ENCODE measurements around the gene PSMD10. TPM values are rescaled to one million over a fixed set of nuclear protein-coding genes. Genes with fewer than 3 reads are reported as not detected.

Gene PSMD10
- polyA plus RNA-seq, 2 of the 4 experiments (the other 2 are of a cell fraction), result 109 to 163 TPM

- no peak for TF ChIP-seq ESRRA (IDR thresholded peaks at IDR 0.05; ENCODE audit: borderline replicate concordance, low read length)
- TF ChIP-seq RARB (CRISPR knock-in tag; IDR thresholded peaks at IDR 0.05), result no peak
- no peak; the same call in 1 of the 2 replicates for TF ChIP-seq HES2 (IDR thresholded peaks at IDR 0.05)
- TF ChIP-seq SREBF2 (IDR thresholded peaks at IDR 0.05), result no peak
- no peak for TF ChIP-seq ZC3H11A (IDR thresholded peaks at IDR 0.05)
- peak; percentile 40; the same call in 1 of the 2 replicates for TF ChIP-seq BHLHE40 (IDR thresholded peaks at IDR 0.05; ENCODE audit: low read depth, low read length)
- TF ChIP-seq CBX2 (IDR thresholded peaks at IDR 0.05; ENCODE audit: borderline replicate concordance, low read depth), result no peak
- TF ChIP-seq MAX (IDR thresholded peaks at IDR 0.05), result peak; percentile 69
- no peak; a peak in 2 of 5 replicates for TF ChIP-seq RAD21 (conservative IDR thresholded peaks at IDR 0.05 in 1 of 2, IDR thresholded peaks at IDR 0.05 in 1 of 2)
- TF ChIP-seq RNF2 (IDR thresholded peaks at IDR 0.05; ENCODE audit: borderline replicate concordance, low read depth), result no peak
- no peak for TF ChIP-seq KDM5A (IDR thresholded peaks at IDR 0.05)
- TF ChIP-seq JUN (IDR thresholded peaks at IDR 0.05), result peak in 1 of 2 experiments; percentile 62; a peak in 3 of 5 replicates
- no peak for TF ChIP-seq CTCF (IDR thresholded peaks at IDR 0.05)
- peak; percentile 14; the same call in 1 of the 2 replicates for TF ChIP-seq EHF (CRISPR knock-in tag; IDR thresholded peaks at IDR 0.05)
- TF ChIP-seq HDAC2 (IDR thresholded peaks at IDR 0.05), result no peak
- TF ChIP-seq CEBPB (IDR thresholded peaks at IDR 0.05), result peak in 1 of 2 experiments; percentile 68; a peak in 2 of 4 replicates
- 0 out of 2 replicates have a peak, but pooled peaks have one; percentile 49 for TF ChIP-seq HOXB5 (CRISPR knock-in tag; IDR thresholded peaks at IDR 0.05)
- peak; percentile 39 to 65; a peak in 3 of 5 replicates for TF ChIP-seq EP300 (IDR thresholded peaks at IDR 0.05)
- no peak; the same call in 1 of the 2 replicates for TF ChIP-seq FOSB (CRISPR knock-in tag; IDR thresholded peaks at IDR 0.05)
- TF ChIP-seq HMGXB4 (CRISPR knock-in tag; IDR thresholded peaks at IDR 0.05; ENCODE audit: borderline replicate concordance), result no peak
- TF ChIP-seq RCOR1 (IDR thresholded peaks at IDR 0.05; ENCODE audit: low read depth, low read length), result no peak
- peak; percentile 98 for TF ChIP-seq MAFK (IDR thresholded peaks at IDR 0.05; ENCODE audit: partially characterized antibody)
- TF ChIP-seq ZSCAN20 (CRISPR knock-in tag; IDR thresholded peaks at IDR 0.05), result no peak
- TF ChIP-seq POLR2A (IDR thresholded peaks at IDR 0.05; ENCODE audit: low read length), result no peak
- TF ChIP-seq EHMT2 (IDR thresholded peaks at IDR 0.05; ENCODE audit: low read depth), result no peak
- no peak for TF ChIP-seq USF2 (IDR thresholded peaks at IDR 0.05)
- TF ChIP-seq NFE2L2 (conservative IDR thresholded peaks at IDR 0.05; ENCODE audit: low read length), result peak; percentile 60
- TF ChIP-seq RFX5 (IDR thresholded peaks at IDR 0.05), result no peak
- no peak for TF ChIP-seq ZFP36 (IDR thresholded peaks at IDR 0.05; ENCODE audit: borderline replicate concordance, partially characterized antibody)
- TF ChIP-seq NPAS2 (CRISPR knock-in tag; IDR thresholded peaks at IDR 0.05; ENCODE audit: borderline replicate concordance), result no peak
- TF ChIP-seq PHF8 (IDR thresholded peaks at IDR 0.05; ENCODE audit: borderline replicate concordance, low read depth), result no peak
- TF ChIP-seq MAZ (IDR thresholded peaks at IDR 0.05; ENCODE audit: borderline replicate concordance, low read depth, low read length), result no peak
- no peak for TF ChIP-seq ELK1 (IDR thresholded peaks at IDR 0.05; ENCODE audit: low read depth, low read length)
- TF ChIP-seq CBX8 (IDR thresholded peaks at IDR 0.05), result no peak
- peak; percentile 85 for TF ChIP-seq GATA3 (IDR thresholded peaks at IDR 0.05; ENCODE audit: borderline replicate concordance)
- TF ChIP-seq JUNB (IDR thresholded peaks at IDR 0.05), result peak; percentile 90
- TF ChIP-seq POLR2AphosphoS2 (conservative IDR thresholded peaks at IDR 0.05; ENCODE audit: low read length), result no peak
- TF ChIP-seq E2F6 (IDR thresholded peaks at IDR 0.05; ENCODE audit: borderline replicate concordance, low read depth), result no peak
Observed at GRCh38 chrX:108036298-108036973, 54.9 kb downstream of the PSMD10 start (continued).

Data from A549 (cell line).